A549 (cell line): ENCODE results near the gene TMIGD2.

ENCODE experiments used
- GATA3 ChIP-seq: IDR thresholded peaks from 2 replicates; pipeline ENCODE4 v1.6.1; 2012; ENCODE audit warnings: borderline replicate concordance
- MAFK ChIP-seq: fragments of 450-650 bp; IDR thresholded peaks from 2 replicates; pipeline ENCODE4 v1.6.1; 2014; ENCODE audit not compliant: partially characterized antibody
- MAX ChIP-seq: IDR thresholded peaks from 2 replicates; pipeline ENCODE4 v1.6.1; 2012
- TF ChIP-seq, protein P1 (sequence below): fragments of >200 bp; sonication (Bioruptor Twin); formaldehyde crosslinking; IDR thresholded peaks from 3 replicates; pipeline ENCODE4 v1.5.1; 2016

GRCh38 chr19:4346020-4346383 is 43.8 kb upstream of the TMIGD2 start:
- TF ChIP-seq, protein P1, sequence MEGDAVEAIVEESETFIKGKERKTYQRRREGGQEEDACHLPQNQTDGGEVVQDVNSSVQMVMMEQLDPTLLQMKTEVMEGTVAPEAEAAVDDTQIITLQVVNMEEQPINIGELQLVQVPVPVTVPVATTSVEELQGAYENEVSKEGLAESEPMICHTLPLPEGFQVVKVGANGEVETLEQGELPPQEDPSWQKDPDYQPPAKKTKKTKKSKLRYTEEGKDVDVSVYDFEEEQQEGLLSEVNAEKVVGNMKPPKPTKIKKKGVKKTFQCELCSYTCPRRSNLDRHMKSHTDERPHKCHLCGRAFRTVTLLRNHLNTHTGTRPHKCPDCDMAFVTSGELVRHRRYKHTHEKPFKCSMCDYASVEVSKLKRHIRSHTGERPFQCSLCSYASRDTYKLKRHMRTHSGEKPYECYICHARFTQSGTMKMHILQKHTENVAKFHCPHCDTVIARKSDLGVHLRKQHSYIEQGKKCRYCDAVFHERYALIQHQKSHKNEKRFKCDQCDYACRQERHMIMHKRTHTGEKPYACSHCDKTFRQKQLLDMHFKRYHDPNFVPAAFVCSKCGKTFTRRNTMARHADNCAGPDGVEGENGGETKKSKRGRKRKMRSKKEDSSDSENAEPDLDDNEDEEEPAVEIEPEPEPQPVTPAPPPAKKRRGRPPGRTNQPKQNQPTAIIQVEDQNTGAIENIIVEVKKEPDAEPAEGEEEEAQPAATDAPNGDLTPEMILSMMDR, result no peak
- no peak for TF ChIP-seq MAX
- TF ChIP-seq MAFK, result no peak
- TF ChIP-seq GATA3, result no peak
